ENCODE measurements around the gene HDAC4.

DNA sequence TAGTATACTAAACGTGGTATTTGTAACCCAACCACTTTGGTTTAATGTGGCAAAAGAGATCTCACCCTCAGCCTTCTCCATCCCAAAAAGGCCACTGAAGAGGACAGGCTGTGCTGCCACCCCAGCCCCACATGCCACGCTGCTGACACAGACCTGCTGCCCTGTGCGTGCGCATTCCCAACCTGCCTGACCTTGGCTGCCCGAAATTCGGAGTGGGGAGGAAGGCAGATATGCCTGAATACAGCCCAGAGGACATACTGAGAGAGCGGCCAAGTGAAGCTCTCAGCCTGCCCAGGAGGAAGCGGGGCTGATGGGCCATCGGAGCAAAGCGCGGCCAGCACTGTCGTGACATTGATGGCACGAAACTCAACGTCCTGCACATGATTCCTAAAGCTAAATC is 70.0 kb downstream of the HDAC4 start:
- TF ChIP-seq, protein P1, sequence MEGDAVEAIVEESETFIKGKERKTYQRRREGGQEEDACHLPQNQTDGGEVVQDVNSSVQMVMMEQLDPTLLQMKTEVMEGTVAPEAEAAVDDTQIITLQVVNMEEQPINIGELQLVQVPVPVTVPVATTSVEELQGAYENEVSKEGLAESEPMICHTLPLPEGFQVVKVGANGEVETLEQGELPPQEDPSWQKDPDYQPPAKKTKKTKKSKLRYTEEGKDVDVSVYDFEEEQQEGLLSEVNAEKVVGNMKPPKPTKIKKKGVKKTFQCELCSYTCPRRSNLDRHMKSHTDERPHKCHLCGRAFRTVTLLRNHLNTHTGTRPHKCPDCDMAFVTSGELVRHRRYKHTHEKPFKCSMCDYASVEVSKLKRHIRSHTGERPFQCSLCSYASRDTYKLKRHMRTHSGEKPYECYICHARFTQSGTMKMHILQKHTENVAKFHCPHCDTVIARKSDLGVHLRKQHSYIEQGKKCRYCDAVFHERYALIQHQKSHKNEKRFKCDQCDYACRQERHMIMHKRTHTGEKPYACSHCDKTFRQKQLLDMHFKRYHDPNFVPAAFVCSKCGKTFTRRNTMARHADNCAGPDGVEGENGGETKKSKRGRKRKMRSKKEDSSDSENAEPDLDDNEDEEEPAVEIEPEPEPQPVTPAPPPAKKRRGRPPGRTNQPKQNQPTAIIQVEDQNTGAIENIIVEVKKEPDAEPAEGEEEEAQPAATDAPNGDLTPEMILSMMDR (IDR thresholded peaks at IDR 0.05): no peak
- TF ChIP-seq POLR2A (IDR thresholded peaks at IDR 0.05) (no peak), EP300 (IDR thresholded peaks at IDR 0.05) (no peak)
